Gastroesophageal sphincter (tissue), 3 donors: Measurements from ENCODE around the gene GMFB.

Experiments used
- CTCF ChIP-seq, 4 experiments: fragments of 200-600 bp in 2 of 4; fragments of 450-650 bp in 2 of 4; sonication (generic) in 1 of 4; IDR thresholded peaks; one replicate each; pipeline ENCODE4 v1.5.1; 2017 to 2019; ENCODE audit warnings: antibody characterized with exemption in 4 of 4, mild to moderate bottlenecking in 2 of 4, moderate library complexity in 2 of 4
- EP300 ChIP-seq: sonication (generic); formaldehyde crosslinking; IDR thresholded peaks from one replicate; pipeline ENCODE4 v1.6.1; 2017; ENCODE audit warnings: antibody characterized with exemption, mild to moderate bottlenecking
- POLR2A ChIP-seq, 2 donors: fragments of 450-650 bp; IDR thresholded peaks; one replicate each; pipeline ENCODE4 v1.6.1; 2017; ENCODE audit warnings: antibody characterized with exemption in 2 of 2, mild to moderate bottlenecking in 2 of 2, moderate library complexity in 1 of 2

DNA sequence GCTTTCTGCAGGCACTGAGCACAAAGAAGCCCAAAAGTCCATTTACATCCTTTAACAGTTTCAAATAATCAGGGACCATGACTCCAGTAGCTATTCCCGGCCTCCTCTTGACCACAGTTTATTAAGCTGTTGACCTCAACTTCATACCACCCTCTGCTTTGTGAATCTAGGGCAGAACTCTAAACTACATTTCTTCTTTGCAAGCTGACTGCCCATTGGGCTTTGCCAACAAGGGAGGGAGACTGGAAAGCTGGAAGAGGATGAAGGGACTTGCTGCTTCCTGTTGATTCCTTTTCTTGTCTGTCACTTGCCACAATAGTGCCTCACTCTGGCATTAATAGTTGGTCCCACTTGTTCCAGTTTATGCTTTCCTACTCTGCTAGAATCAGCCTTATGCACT lies 23.6 kb upstream of the GMFB start:
- TF ChIP-seq CTCF (IDR thresholded peaks at IDR 0.05) (no peak), POLR2A (IDR thresholded peaks at IDR 0.05) (no peak), EP300 (no peak)
